Mesenchymal stem cell (in vitro differentiated cells and primary cell): ENCODE data around the gene ERC2.

Experiments used
- DNase-seq: peaks from one replicate; pipeline ENCODE4 v3.0.0-alpha.2; 2013
- H2AFZ ChIP-seq: one replicate; pipeline ENCODE4 v1.6.1; 2013; ENCODE audit warnings: low read depth, mild to moderate bottlenecking, control low read depth, inconsistent platforms, low read length, moderate library complexity
- H2AK5ac ChIP-seq: 2 replicates; pipeline ENCODE4 v1.6.1; 2013; ENCODE audit warnings: low read length, moderate library complexity, mild to moderate bottlenecking, inconsistent platforms; ENCODE audit not compliant: severe bottlenecking
- H2BK120ac ChIP-seq: one replicate; pipeline ENCODE4 v1.6.1; 2013; ENCODE audit warnings: low read depth, mild to moderate bottlenecking, inconsistent platforms, low read length, moderate library complexity
- H2BK12ac ChIP-seq, 2 experiments: one replicate each; pipeline ENCODE4 v1.6.1; 2013; ENCODE audit warnings: inconsistent platforms in 2 of 2, low read length in 2 of 2, mild to moderate bottlenecking in 2 of 2, moderate library complexity in 2 of 2, control low read depth in 1 of 2
- H2BK15ac ChIP-seq: one replicate; pipeline ENCODE4 v1.6.1; 2013; ENCODE audit warnings: mild to moderate bottlenecking, low read depth, inconsistent platforms; ENCODE audit not compliant: poor library complexity, severe bottlenecking
- H2BK5ac ChIP-seq: 2 replicates; pipeline ENCODE4 v1.6.1; 2013; ENCODE audit warnings: low read depth, mild to moderate bottlenecking, low read length, control low read depth, inconsistent platforms; ENCODE audit not compliant: poor library complexity, severe bottlenecking
- H3K14ac ChIP-seq, 2 experiments: one replicate each; pipeline ENCODE4 v1.6.1; 2013; ENCODE audit warnings: inconsistent platforms in 2 of 2, low read length in 2 of 2, control low read depth in 1 of 2, mild to moderate bottlenecking in 1 of 2, moderate library complexity in 1 of 2
- H3K18ac ChIP-seq, 2 experiments: one replicate each; pipeline ENCODE4 v1.6.1; 2013; ENCODE audit warnings: inconsistent platforms in 2 of 2, low read length in 2 of 2, control low read depth in 1 of 2, low read depth in 1 of 2, mild to moderate bottlenecking in 1 of 2
- H3K23ac ChIP-seq, 2 experiments: one replicate each; pipeline ENCODE4 v1.6.1; 2013; ENCODE audit warnings: inconsistent platforms in 2 of 2, low read length in 2 of 2, mild to moderate bottlenecking in 2 of 2, moderate library complexity in 2 of 2, control low read depth in 1 of 2
- H3K27ac ChIP-seq: 2 replicates; pipeline ENCODE4 v1.5.1; 2013; ENCODE audit warnings: mild to moderate bottlenecking, moderate library complexity, low read length, control low read depth, inconsistent platforms; ENCODE audit not compliant: poor library complexity, severe bottlenecking
- H3K27me3 ChIP-seq, 2 experiments: 2 replicates each; pipeline versions ENCODE4 v1.6.1 to v1.7.0; 2013; ENCODE audit warnings: low read length in 2 of 2, mild to moderate bottlenecking in 2 of 2, moderate library complexity in 2 of 2, control low read depth in 1 of 2, inconsistent platforms in 1 of 2; ENCODE audit not compliant: control insufficient read depth in 1 of 2, insufficient read depth in 1 of 2
- H3K36me3 ChIP-seq, 2 experiments: 2 replicates each; pipeline versions ENCODE4 v1.6.1 to v1.7.0; 2013; ENCODE audit warnings: low read length in 2 of 2, control low read depth in 1 of 2, inconsistent platforms in 1 of 2, low read depth in 1 of 2, mild to moderate bottlenecking in 1 of 2; ENCODE audit not compliant: insufficient read depth in 2 of 2, control insufficient read depth in 1 of 2
- H3K4ac ChIP-seq, 2 experiments: one replicate each; pipeline ENCODE4 v1.6.1; 2013; ENCODE audit warnings: inconsistent platforms in 2 of 2, low read length in 2 of 2, mild to moderate bottlenecking in 2 of 2, moderate library complexity in 2 of 2, control low read depth in 1 of 2, low read depth in 1 of 2
- H3K4me1 ChIP-seq: 2 replicates; pipeline ENCODE4 v1.6.1; 2013; ENCODE audit warnings: low read depth, low read length, control low read depth; ENCODE audit not compliant: control insufficient read depth, insufficient read depth
- H3K4me2 ChIP-seq: 2 replicates; pipeline ENCODE4 v1.6.1; 2013; ENCODE audit warnings: low read length, mild to moderate bottlenecking, inconsistent platforms; ENCODE audit not compliant: poor library complexity, severe bottlenecking
- H3K4me3 ChIP-seq, 2 experiments: 2 replicates each; pipeline versions ENCODE4 v1.5.1 to v1.7.0; 2013; ENCODE audit warnings: low read length in 2 of 2, mild to moderate bottlenecking in 2 of 2, control low read depth in 1 of 2, low read depth in 1 of 2; ENCODE audit not compliant: insufficient read depth in 1 of 2
- H3K79me1 ChIP-seq: replicated peaks from 2 replicates; pipeline ENCODE4 v1.6.1; 2013; ENCODE audit warnings: mild to moderate bottlenecking, control low read depth, low read length, inconsistent platforms; ENCODE audit not compliant: poor library complexity, severe bottlenecking
- H3K9ac ChIP-seq: 2 replicates; pipeline ENCODE4 v1.7.0; 2013; ENCODE audit warnings: mild to moderate bottlenecking, low read length, moderate library complexity
- H3K9me3 ChIP-seq: 2 replicates; pipeline ENCODE4 v1.7.0; 2013; ENCODE audit warnings: mild to moderate bottlenecking, low read length; ENCODE audit not compliant: control insufficient read depth
- H4K8ac ChIP-seq: one replicate; pipeline ENCODE4 v1.6.1; 2013; ENCODE audit warnings: inconsistent platforms, mild to moderate bottlenecking, low read length, moderate library complexity
- H4K91ac ChIP-seq: one replicate; pipeline ENCODE4 v1.6.1; 2013; ENCODE audit warnings: mild to moderate bottlenecking, low read length, inconsistent platforms
- WGBS: methylation state at CpG from one replicate; pipeline ENCODE4 v1.1.7; 2013; ENCODE audit warnings: mixed read lengths; 5-methylcytosine and 5-hydroxymethylcytosine counted together

ERC2 gene

GRCh38 chr3:55523471-55523870 is 944.8 kb downstream of the ERC2 start:
- Histone ChIP-seq H4K91ac (no peak overlapping the region), H2AK5ac (no peak overlapping the region), H3K4me3 (no peak overlapping the region), H2BK15ac (no peak overlapping the region), H3K4ac (no peak overlapping the region), H3K36me3 (no peaks in the 10 kb centered on the region), H2BK12ac (no peak overlapping the region), H3K79me1 (no peaks in the 10 kb centered on the region), H3K4me2 (no peak overlapping the region), H3K18ac (no peak overlapping the region), H3K4me1 (peaks cover 23% of the 10 kb centered on the region), H2BK5ac (no peak overlapping the region), H3K27me3 (peaks cover 0 to 62% of the 10 kb centered on the region in 2 experiments), H3K14ac (no peak overlapping the region), H2BK120ac (no peak overlapping the region), H3K9ac (no peak overlapping the region), H2AFZ (no peak overlapping the region), H4K8ac (no peak overlapping the region), H3K27ac (no peak overlapping the region), H3K23ac (no peak overlapping the region), H3K9me3 (no peaks in the 10 kb centered on the region)
- WGBS, result 96% methylated on average over 2 of the region's 2 CpGs
- DNase-seq, result no peak

DNA sequence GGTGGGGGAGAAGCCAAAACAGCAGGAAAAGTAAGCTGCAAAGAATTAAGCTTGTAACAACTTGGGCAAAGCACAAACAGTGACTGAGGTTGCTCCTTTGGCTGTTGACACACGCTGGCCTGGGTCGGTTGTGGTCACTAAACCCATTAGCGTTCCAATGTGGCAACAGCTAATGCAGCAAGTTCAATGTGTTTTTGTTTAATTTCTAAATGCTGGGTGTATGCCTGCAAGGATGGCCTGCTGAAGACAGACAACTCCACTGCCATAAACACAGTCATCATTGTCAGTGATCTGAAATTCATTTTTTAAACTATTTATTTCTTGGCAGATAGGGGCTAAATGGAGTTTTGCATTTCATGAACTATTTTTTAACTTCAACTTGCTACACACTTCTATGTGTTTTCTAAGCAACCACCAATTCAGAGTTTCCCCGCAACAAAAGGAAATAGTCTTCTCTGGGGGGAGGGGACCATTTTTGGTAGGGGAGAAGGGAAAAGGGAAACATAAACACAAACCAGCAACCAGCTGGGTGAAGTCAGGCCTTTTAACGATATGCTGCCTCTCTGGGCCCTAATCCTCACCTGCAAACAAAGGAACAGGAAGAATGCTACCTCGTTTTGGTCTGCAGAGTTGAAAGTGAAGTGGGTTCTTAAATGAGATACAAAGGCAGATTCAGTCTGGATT is 946.4 kb downstream of the ERC2 start:
- DNase-seq, result peak; percentile 88
- Histone ChIP-seq H3K27ac (no peak overlapping the region), H3K9me3 (no peaks in the 10 kb centered on the region), H3K14ac (no peak overlapping the region), H2AK5ac (no peak overlapping the region), H2BK12ac (no peak overlapping the region), H4K8ac (no peak overlapping the region), H2BK5ac (no peak overlapping the region), H3K9ac (no peak overlapping the region), H2AFZ (no peak overlapping the region), H3K4me3 (no peak overlapping the region), H3K23ac (no peak overlapping the region), H3K4me2 (no peak overlapping the region), H3K18ac (peak overlapping the region in 1 of 2 experiments; percentile 51), H3K36me3 (no peaks in the 10 kb centered on the region), H3K4me1 (peaks cover 25% of the 10 kb centered on the region), H3K27me3 (peaks cover 0 to 48% of the 10 kb centered on the region in 2 experiments), H2BK120ac (no peak overlapping the region), H3K79me1 (no peaks in the 10 kb centered on the region), H2BK15ac (no peak overlapping the region), H3K4ac (no peak overlapping the region), H4K91ac (no peak overlapping the region)
- WGBS, result 15% methylated on average over 3 of the region's 6 CpGs

DNA sequence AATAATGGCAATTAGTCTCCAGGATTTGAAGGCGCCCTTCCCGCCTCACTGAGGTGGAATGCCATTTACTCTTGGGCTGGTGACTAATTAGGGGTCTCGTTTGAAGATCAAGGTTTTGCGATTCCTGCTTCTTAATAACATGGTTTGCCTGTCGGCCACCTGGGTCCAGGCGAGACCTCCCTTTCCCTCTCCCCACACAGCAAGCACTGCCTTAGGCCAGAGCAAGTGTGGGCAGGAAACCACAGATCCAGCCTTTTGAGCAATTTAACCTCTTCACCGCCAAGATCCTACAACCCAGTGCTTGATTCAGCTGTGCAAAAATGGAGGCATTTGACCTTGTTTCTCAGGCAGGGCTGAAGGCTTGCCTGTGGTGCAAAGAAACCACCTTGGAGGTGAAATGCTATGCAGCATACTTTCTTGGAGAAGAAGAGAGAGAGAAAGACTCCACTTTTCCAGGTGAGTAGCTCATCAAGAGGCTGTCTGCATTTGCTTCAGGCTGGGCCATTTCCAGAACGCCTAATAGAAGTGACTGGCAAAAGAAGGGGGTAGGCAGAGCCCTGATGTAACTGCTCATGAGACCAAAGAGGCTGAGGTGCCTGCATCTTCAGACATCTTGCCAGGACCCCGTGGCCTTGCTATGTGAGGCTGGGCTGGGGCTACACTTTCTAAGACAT is 947.1 kb downstream of the ERC2 start:
- H3K14ac ChIP-seq, result no peak overlapping the region
- 58% methylated on average over 9 of the region's 9 CpGs for WGBS
- peak overlapping the region; percentile 55 for H4K8ac ChIP-seq
- peak overlapping the region; percentile 36 for H2AK5ac ChIP-seq
- H2BK15ac ChIP-seq, result peak overlapping the region; percentile 21
- H3K4me1 ChIP-seq, result peaks cover 21% of the 10 kb centered on the region
- H2BK5ac ChIP-seq, result no peak overlapping the region
- no peak overlapping the region for H3K27ac ChIP-seq
- no peak overlapping the region for H3K4me2 ChIP-seq
- peak overlapping the region; percentile 51 to 63 for H3K18ac ChIP-seq
- H3K4ac ChIP-seq, result no peak overlapping the region
- no peak overlapping the region for H3K9ac ChIP-seq
- peak; percentile 28 for DNase-seq
- H3K9me3 ChIP-seq, result no peaks in the 10 kb centered on the region
- no peak overlapping the region for H2BK120ac ChIP-seq
- peaks cover 0 to 46% of the 10 kb centered on the region in 2 experiments for H3K27me3 ChIP-seq
- H3K36me3 ChIP-seq, result no peaks in the 10 kb centered on the region
- H3K4me3 ChIP-seq, result no peak overlapping the region
- no peaks in the 10 kb centered on the region for H3K79me1 ChIP-seq
- peak overlapping the region in 1 of 2 experiments; percentile 2 for H2BK12ac ChIP-seq
- H2AFZ ChIP-seq, result no peak overlapping the region
- H4K91ac ChIP-seq, result no peak overlapping the region
- H3K23ac ChIP-seq, result no peak overlapping the region

- no peak overlapping the region for H3K4me3 ChIP-seq
- no peak overlapping the region for H2BK15ac ChIP-seq
- H3K27ac ChIP-seq, result peak overlapping the region; percentile 65
- no peak overlapping the region for H4K91ac ChIP-seq
- WGBS, result 75% methylated on average over 3 of the region's 3 CpGs
- peaks cover 8 to 55% of the 10 kb centered on the region in 2 experiments for H3K27me3 ChIP-seq
- peak overlapping the region in 1 of 2 experiments; percentile 49 for H2BK12ac ChIP-seq
- no peak overlapping the region for H2BK120ac ChIP-seq
- no peaks in the 10 kb centered on the region for H3K36me3 ChIP-seq
- H3K4me1 ChIP-seq, result peaks cover 19% of the 10 kb centered on the region
- no peak overlapping the region for H3K23ac ChIP-seq
- no peak overlapping the region for H3K18ac ChIP-seq
- no peak overlapping the region for H2AFZ ChIP-seq
- H2AK5ac ChIP-seq, result peak overlapping the region; percentile 42
- H3K9ac ChIP-seq, result no peak overlapping the region
- H3K14ac ChIP-seq, result no peak overlapping the region
- no peaks in the 10 kb centered on the region for H3K79me1 ChIP-seq
- H3K4ac ChIP-seq, result peak overlapping the region in 1 of 2 experiments; percentile 13
- DNase-seq, result peak; percentile 39
- no peak overlapping the region for H4K8ac ChIP-seq
- H2BK5ac ChIP-seq, result no peak overlapping the region
- H3K4me2 ChIP-seq, result peak overlapping the region; percentile 44
- no peaks in the 10 kb centered on the region for H3K9me3 ChIP-seq
These were observed 949.2 kb downstream of the ERC2 start for GRCh38 chr3:55519019-55519418.
